GM12892 (cell line): ENCODE measurements around the gene RABGEF1.
"Not testable (repeated sequence)": the region's sequence is repeated elsewhere in the genome, so short reads cannot be mapped to it uniquely, and the experiment has no call there.

Source experiments
- DNase-seq: peaks from one replicate; pipeline ENCODE4 v3.0.0; 2011; ENCODE audit not compliant: insufficient read length
- FAIRE-seq: peaks from 2 replicates; lab custom pipeline; 2011; peaks lifted over from hg19 to GRCh38; lab: Jason Lieb, UNC
- POLR2A ChIP-seq: IDR thresholded peaks from 2 replicates; pipeline ENCODE4 v1.6.1; 2011; ENCODE audit warnings: low read depth, low read length, control low read depth
- POLR2AphosphoS5 ChIP-seq: IDR thresholded peaks from 2 replicates; pipeline ENCODE4 v1.6.1; 2011; ENCODE audit warnings: low read depth, low read length, control low read depth
- TAF1 ChIP-seq: IDR thresholded peaks from 2 replicates; pipeline ENCODE4 v1.6.1; 2011; ENCODE audit warnings: low read depth, mild to moderate bottlenecking, control low read depth, low read length, borderline replicate concordance

RABGEF1 gene

GRCh38 chr7:66815951-66816350 lies 75.4 kb downstream of the RABGEF1 start:
- DNase-seq: no peak
- no peak for TF ChIP-seq POLR2A
- TF ChIP-seq POLR2AphosphoS5: no peak
- TF ChIP-seq TAF1: no peak
- FAIRE-seq: no peak

DNA sequence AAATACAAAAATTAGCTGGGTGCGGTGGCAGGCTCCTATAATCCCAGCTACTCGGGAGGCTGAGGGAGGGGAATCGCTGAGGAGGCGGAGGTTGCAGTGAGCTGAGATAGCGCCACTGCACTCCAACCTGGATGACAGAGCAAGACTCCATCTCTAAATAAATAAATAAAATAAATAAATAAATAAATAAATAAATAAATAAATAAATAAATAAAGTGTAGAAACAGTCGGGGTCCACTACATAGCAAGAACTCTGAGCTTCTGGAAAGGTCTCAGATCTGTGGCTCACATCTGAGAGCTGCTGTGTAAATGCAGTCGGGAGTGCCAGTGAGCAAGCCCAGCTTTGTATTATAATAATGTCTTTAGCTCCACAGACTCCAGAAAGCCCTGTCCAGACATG lies 76.1 kb downstream of the RABGEF1 start:
- not testable (repeated sequence) for FAIRE-seq, DNase-seq

- DNase-seq: not testable (repeated sequence)
- FAIRE-seq: peak; percentile 92
Observed at GRCh38 chr7:66817208-66817795, 76.8 kb downstream of the RABGEF1 start.

DNA sequence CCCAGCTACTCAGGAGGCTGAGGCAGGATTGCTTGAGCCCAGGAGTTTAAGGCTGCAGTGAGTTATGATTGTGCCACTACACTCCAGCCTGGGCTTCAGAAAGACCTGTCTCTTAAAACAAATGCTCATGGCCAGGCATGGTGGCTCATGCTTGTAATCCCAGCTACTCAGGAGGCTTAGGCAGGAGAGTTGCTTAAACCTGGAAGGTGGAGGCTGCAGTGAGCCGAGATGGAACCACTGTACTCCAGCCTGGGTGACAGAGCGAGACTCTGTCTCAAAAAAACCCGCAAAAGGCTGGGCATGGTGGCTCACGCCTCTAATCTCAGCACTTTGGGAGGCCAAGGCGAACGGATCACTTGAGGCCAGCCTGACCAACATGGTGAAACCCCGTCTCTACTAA lies 77.4 kb downstream of the RABGEF1 start:
- not testable (repeated sequence) for FAIRE-seq, DNase-seq

DNA sequence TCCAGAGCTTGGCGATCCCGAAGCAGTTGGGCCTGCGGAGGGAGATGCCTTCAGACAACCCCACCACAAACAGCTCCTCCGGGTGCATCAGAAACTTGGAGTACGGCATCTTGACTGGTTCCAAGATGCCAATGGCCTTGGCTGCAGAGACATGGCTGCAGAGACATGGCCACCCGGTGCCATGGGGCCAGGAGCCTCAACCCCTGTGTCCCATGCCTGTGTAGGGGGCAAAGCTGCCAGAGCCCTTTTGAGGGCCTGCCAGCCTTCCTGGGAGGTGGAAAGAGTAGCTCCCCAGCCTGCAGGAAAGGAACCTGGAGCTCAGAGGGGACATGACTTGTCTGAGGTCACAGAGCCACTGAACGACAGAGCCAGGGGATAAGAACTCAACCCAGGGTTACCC lies 83.5 kb downstream of the RABGEF1 start:
- FAIRE-seq (no peak), DNase-seq (no peak)
- no peak for TF ChIP-seq POLR2AphosphoS5
- TF ChIP-seq TAF1: no peak
- no peak for TF ChIP-seq POLR2A

DNA sequence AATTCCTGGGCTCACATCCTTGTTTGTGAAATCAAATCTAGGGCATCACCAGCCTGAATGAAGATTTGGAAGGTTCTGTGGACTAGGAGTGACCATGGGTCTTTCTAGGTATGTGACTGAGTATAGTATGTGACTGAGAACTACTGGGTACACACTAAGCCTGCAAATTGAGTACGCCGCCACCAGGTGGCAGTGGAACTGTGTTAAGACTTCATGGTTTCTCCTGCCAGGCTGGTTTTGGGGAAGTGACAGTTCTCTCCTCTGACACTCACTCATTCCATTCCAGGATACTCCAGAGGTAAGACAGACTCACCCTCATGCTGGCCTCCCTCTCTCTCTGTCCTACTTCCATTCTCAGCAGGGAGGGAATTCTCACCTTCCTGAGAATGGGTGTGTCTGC lies 85.0 kb downstream of the RABGEF1 start:
- DNase-seq: not testable (repeated sequence)
- FAIRE-seq: peak; percentile 79

- no peak for TF ChIP-seq TAF1
- TF ChIP-seq POLR2AphosphoS5: no peak
- TF ChIP-seq POLR2A: no peak
- FAIRE-seq: no peak
- no peak for DNase-seq
Observed at GRCh38 chr7:66826649-66827048, 86.1 kb downstream of the RABGEF1 start.

DNA sequence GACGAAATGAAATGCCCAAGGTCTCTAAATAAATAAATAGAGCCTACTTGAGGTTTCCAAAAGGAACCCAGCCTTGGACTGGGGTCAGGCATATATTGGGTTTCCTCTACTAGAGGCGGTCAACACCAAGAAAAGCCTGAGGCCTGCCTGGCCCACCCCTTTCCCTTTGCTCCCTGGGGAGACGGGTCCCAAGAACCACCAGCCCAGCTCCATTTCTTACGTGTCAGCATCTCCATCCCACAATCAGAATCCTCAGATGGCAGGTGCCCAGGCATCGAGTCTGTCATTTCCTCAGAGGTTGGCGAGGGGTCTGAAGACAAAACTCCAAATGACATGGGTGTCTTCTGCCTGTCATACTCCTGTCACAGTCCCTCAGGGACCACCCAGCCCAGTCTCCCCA lies 90.4 kb downstream of the RABGEF1 start:
- not testable (repeated sequence) for DNase-seq, FAIRE-seq

GRCh38 chr7:66832531-66833351 lies 92.2 kb downstream of the RABGEF1 start:
- no peak for FAIRE-seq
- TF ChIP-seq POLR2AphosphoS5: no peak
- no peak for TF ChIP-seq POLR2A
- TF ChIP-seq TAF1: no peak
- DNase-seq: no peak

DNA sequence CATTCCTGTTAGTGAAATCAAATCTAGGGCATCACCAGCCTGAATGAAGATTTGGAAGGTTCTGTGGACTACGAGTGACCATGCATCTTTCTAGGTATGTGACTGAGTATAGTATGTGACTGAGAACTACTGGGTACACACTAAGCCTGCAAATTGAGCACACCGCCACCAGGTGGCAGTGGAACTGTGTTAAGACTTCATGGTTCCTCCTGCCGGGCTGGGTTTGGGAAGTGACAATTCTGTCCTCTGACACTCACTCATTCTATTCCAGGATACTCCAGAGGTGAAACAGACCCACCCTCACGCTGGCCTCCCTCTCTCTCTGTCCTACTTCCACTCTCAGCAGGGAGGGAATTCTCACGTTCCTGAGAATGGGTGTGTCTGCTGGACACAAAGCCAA lies 96.5 kb downstream of the RABGEF1 start:
- FAIRE-seq (peak; percentile 83), DNase-seq (no peak)
- TF ChIP-seq POLR2AphosphoS5 (no peak), POLR2A (no peak), TAF1 (no peak)

DNA sequence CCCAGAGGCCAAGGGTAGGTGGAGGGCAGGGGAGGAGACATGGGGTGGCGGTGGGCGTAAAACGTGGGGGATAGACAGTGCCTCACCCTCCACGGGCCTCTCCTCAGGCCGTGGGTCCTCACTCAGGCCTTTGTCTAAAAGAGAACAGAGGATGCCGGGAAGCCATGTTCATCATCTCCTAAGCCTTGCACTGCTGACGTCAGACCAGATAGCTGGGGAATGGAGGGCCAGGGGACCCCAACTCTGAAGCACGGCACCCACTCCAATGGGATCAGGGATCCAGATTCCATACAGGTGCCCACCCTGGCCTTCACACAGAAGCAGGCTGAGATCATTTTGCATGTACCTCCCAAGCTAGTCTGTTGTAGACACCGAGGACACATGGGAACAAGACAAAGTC lies 97.1 kb downstream of the RABGEF1 start:
- no peak for FAIRE-seq
- no peak for DNase-seq
- no peak for TF ChIP-seq POLR2AphosphoS5
- TF ChIP-seq TAF1: no peak
- TF ChIP-seq POLR2A: no peak

GRCh38 chr7:66839814-66840213 lies 99.3 kb downstream of the RABGEF1 start:
- FAIRE-seq (no peak), DNase-seq (no peak)
- no peak for TF ChIP-seq POLR2A
- TF ChIP-seq POLR2AphosphoS5: no peak
- no peak for TF ChIP-seq TAF1

- TF ChIP-seq POLR2A (no peak), POLR2AphosphoS5 (no peak), TAF1 (no peak)
- DNase-seq: no peak
- no peak for FAIRE-seq
Observed at GRCh38 chr7:66840316-66840715, 99.8 kb downstream of the RABGEF1 start.
